ENCODE results near the gene CKB.
A peak's percentile ranks its signal among the peaks of the same experiment; 100 is the strongest.
"Not testable (repeated sequence)": the region's sequence is repeated elsewhere in the genome, so short reads cannot be mapped to it uniquely, and the experiment has no call there.

CKB gene

GRCh38 chr14:103518422-103519042 lies 4.1 kb downstream of the CKB start:
- peaks cover 3% of the 10 kb centered on the region for H3K27me3 ChIP-seq (replicated peaks; ENCODE audit: control insufficient read depth, insufficient read depth, low read length, poor library complexity, severe bottlenecking)
- peaks cover 23% of the 10 kb centered on the region for H3K4me1 ChIP-seq (ENCODE audit: control insufficient read depth, insufficient read depth, low read length, poor library complexity, severe bottlenecking)
- no peaks in the 10 kb centered on the region for H3K9me3 ChIP-seq (ENCODE audit: control insufficient read depth, low read length)
- no peaks in the 10 kb centered on the region for H3K36me3 ChIP-seq (ENCODE audit: control insufficient read depth, insufficient read depth, low read length)
- no peak overlapping the region for H3K4me3 ChIP-seq (ENCODE audit: insufficient read depth, low read depth, low read length, poor library complexity, severe bottlenecking)
- DNase-seq, result peak; percentile 35 to 46 (median 37)
- H3K27ac ChIP-seq (ENCODE audit: insufficient read depth, low read length, poor library complexity, severe bottlenecking), result no peak overlapping the region

GRCh38 chr14:103517721-103518421 lies 4.8 kb downstream of the CKB start:
- Histone ChIP-seq H3K36me3 (ENCODE audit: control insufficient read depth, insufficient read depth, low read length) (no peaks in the 10 kb centered on the region), H3K9me3 (ENCODE audit: control insufficient read depth, low read length) (no peaks in the 10 kb centered on the region), H3K27ac (ENCODE audit: insufficient read depth, low read length, poor library complexity, severe bottlenecking) (no peak overlapping the region), H3K4me1 (ENCODE audit: control insufficient read depth, insufficient read depth, low read length, poor library complexity, severe bottlenecking) (peaks cover 20% of the 10 kb centered on the region), H3K4me3 (ENCODE audit: insufficient read depth, low read depth, low read length, poor library complexity, severe bottlenecking) (no peak overlapping the region), H3K27me3 (replicated peaks; ENCODE audit: control insufficient read depth, insufficient read depth, low read length, poor library complexity, severe bottlenecking) (peaks cover 3% of the 10 kb centered on the region)
- DNase-seq, result no peak

GRCh38 chr14:103517174-103517566 lies 5.5 kb downstream of the CKB start:
- Histone ChIP-seq H3K9me3 (ENCODE audit: control insufficient read depth, low read length) (no peaks in the 10 kb centered on the region), H3K27ac (ENCODE audit: insufficient read depth, low read length, poor library complexity, severe bottlenecking) (no peak overlapping the region), H3K4me3 (ENCODE audit: insufficient read depth, low read depth, low read length, poor library complexity, severe bottlenecking) (no peak overlapping the region), H3K27me3 (replicated peaks; ENCODE audit: control insufficient read depth, insufficient read depth, low read length, poor library complexity, severe bottlenecking) (no peaks in the 10 kb centered on the region), H3K36me3 (ENCODE audit: control insufficient read depth, insufficient read depth, low read length) (no peaks in the 10 kb centered on the region), H3K4me1 (ENCODE audit: control insufficient read depth, insufficient read depth, low read length, poor library complexity, severe bottlenecking) (peaks cover 18% of the 10 kb centered on the region)
- no peak for DNase-seq

GRCh38 chr14:103516426-103517173 lies 6.0 kb downstream of the CKB start:
- Histone ChIP-seq H3K4me3 (ENCODE audit: insufficient read depth, low read depth, low read length, poor library complexity, severe bottlenecking) (no peak overlapping the region), H3K4me1 (ENCODE audit: control insufficient read depth, insufficient read depth, low read length, poor library complexity, severe bottlenecking) (peaks cover 15% of the 10 kb centered on the region), H3K27ac (ENCODE audit: insufficient read depth, low read length, poor library complexity, severe bottlenecking) (no peak overlapping the region), H3K36me3 (ENCODE audit: control insufficient read depth, insufficient read depth, low read length) (no peaks in the 10 kb centered on the region), H3K9me3 (ENCODE audit: control insufficient read depth, low read length) (no peaks in the 10 kb centered on the region), H3K27me3 (replicated peaks; ENCODE audit: control insufficient read depth, insufficient read depth, low read length, poor library complexity, severe bottlenecking) (no peaks in the 10 kb centered on the region)
- no peak for DNase-seq

GRCh38 chr14:103514596-103515421 lies 7.8 kb downstream of the CKB start:
- Histone ChIP-seq H3K27me3 (replicated peaks; ENCODE audit: control insufficient read depth, insufficient read depth, low read length, poor library complexity, severe bottlenecking) (no peaks in the 10 kb centered on the region), H3K9me3 (ENCODE audit: control insufficient read depth, low read length) (no peaks in the 10 kb centered on the region), H3K4me1 (ENCODE audit: control insufficient read depth, insufficient read depth, low read length, poor library complexity, severe bottlenecking) (peaks cover 3% of the 10 kb centered on the region), H3K27ac (ENCODE audit: insufficient read depth, low read length, poor library complexity, severe bottlenecking) (no peak overlapping the region), H3K36me3 (ENCODE audit: control insufficient read depth, insufficient read depth, low read length) (peaks cover 4% of the 10 kb centered on the region), H3K4me3 (ENCODE audit: insufficient read depth, low read depth, low read length, poor library complexity, severe bottlenecking) (no peak overlapping the region)
- DNase-seq, result no peak

GRCh38 chr14:103512701-103513611 lies 9.7 kb downstream of the CKB start:
- H3K27ac ChIP-seq (ENCODE audit: insufficient read depth, low read length, poor library complexity, severe bottlenecking), result no peak overlapping the region
- no peak overlapping the region for H3K4me3 ChIP-seq (ENCODE audit: insufficient read depth, low read depth, low read length, poor library complexity, severe bottlenecking)
- H3K27me3 ChIP-seq (replicated peaks; ENCODE audit: control insufficient read depth, insufficient read depth, low read length, poor library complexity, severe bottlenecking), result no peaks in the 10 kb centered on the region
- H3K4me1 ChIP-seq (ENCODE audit: control insufficient read depth, insufficient read depth, low read length, poor library complexity, severe bottlenecking), result no peaks in the 10 kb centered on the region
- no peak for DNase-seq
- no peaks in the 10 kb centered on the region for H3K9me3 ChIP-seq (ENCODE audit: control insufficient read depth, low read length)
- H3K36me3 ChIP-seq (ENCODE audit: control insufficient read depth, insufficient read depth, low read length), result peaks cover 4% of the 10 kb centered on the region

- not testable (repeated sequence) for H3K27me3 ChIP-seq (replicated peaks; ENCODE audit: control insufficient read depth, insufficient read depth, low read length, poor library complexity, severe bottlenecking); H3K9me3 ChIP-seq (ENCODE audit: control insufficient read depth, low read length); DNase-seq; H3K27ac ChIP-seq (ENCODE audit: insufficient read depth, low read length, poor library complexity, severe bottlenecking); H3K4me1 ChIP-seq (ENCODE audit: control insufficient read depth, insufficient read depth, low read length, poor library complexity, severe bottlenecking); H3K4me3 ChIP-seq (ENCODE audit: insufficient read depth, low read depth, low read length, poor library complexity, severe bottlenecking); H3K36me3 ChIP-seq (ENCODE audit: control insufficient read depth, insufficient read depth, low read length)
Observed at GRCh38 chr14:103512180-103512579, 10.4 kb downstream of the CKB start.

- Histone ChIP-seq H3K9me3 (ENCODE audit: control insufficient read depth, low read length) (no peaks in the 10 kb centered on the region), H3K36me3 (ENCODE audit: control insufficient read depth, insufficient read depth, low read length) (peaks cover 4% of the 10 kb centered on the region)
- DNase-seq, result no peak
Observed at GRCh38 chr14:103510724-103511693, 11.6 kb downstream of the CKB start.

More at GRCh38 chr14:103510724-103511693, 11.6 kb downstream of the CKB start:
- H3K27ac ChIP-seq (ENCODE audit: insufficient read depth, low read length, poor library complexity, severe bottlenecking), result no peak overlapping the region
- H3K27me3 ChIP-seq (replicated peaks; ENCODE audit: control insufficient read depth, insufficient read depth, low read length, poor library complexity, severe bottlenecking), result no peaks in the 10 kb centered on the region
- H3K4me1 ChIP-seq (ENCODE audit: control insufficient read depth, insufficient read depth, low read length, poor library complexity, severe bottlenecking), result no peaks in the 10 kb centered on the region
- H3K4me3 ChIP-seq (ENCODE audit: insufficient read depth, low read depth, low read length, poor library complexity, severe bottlenecking), result no peak overlapping the region
